ENCODE measurements around the gene PPIL6.

DNA sequence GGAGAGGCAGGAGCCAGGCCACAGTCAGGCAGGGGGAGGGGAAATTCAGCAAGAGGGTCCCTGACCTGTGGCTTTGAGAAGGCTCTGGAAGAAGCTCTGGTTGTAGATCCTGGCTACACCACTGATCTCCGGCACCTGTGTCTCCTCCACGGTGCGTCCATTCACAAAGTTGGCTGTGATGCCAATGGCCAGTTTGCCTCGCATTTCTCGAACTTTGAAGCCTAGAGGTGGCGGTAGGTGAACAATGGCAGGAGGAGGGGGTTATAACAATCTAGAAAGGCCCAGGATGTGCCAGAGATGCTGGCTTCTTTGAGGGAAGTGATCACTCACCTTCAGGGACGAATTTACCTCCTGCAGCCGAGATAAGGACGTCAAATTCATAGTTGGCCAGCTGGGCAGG, 11.8 kb upstream of the PPIL6 start:
- TF ChIP-seq, protein P1, sequence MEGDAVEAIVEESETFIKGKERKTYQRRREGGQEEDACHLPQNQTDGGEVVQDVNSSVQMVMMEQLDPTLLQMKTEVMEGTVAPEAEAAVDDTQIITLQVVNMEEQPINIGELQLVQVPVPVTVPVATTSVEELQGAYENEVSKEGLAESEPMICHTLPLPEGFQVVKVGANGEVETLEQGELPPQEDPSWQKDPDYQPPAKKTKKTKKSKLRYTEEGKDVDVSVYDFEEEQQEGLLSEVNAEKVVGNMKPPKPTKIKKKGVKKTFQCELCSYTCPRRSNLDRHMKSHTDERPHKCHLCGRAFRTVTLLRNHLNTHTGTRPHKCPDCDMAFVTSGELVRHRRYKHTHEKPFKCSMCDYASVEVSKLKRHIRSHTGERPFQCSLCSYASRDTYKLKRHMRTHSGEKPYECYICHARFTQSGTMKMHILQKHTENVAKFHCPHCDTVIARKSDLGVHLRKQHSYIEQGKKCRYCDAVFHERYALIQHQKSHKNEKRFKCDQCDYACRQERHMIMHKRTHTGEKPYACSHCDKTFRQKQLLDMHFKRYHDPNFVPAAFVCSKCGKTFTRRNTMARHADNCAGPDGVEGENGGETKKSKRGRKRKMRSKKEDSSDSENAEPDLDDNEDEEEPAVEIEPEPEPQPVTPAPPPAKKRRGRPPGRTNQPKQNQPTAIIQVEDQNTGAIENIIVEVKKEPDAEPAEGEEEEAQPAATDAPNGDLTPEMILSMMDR (IDR thresholded peaks at IDR 0.05): no peak
- no peak for TF ChIP-seq POLR2A (IDR thresholded peaks at IDR 0.05)
